HG02642 (cell line): Measurements from ENCODE around the gene MANEAL.

Experiments
- ATAC-seq: cut with Tn5 transposase; IDR thresholded peaks from one replicate; pipeline ENCODE4 v1.9.1; 2021; ENCODE audit warnings: mild to moderate bottlenecking; ENCODE audit not compliant: unreplicated experiment, poor library complexity

Gene MANEAL

GRCh38 chr1:37822906-37823815, 29.5 kb downstream of the MANEAL start:
- ATAC-seq: no peak

GRCh38 chr1:37824001-37824400, 30.4 kb downstream of the MANEAL start:
- ATAC-seq: no peak

- ATAC-seq: no peak
Measured at GRCh38 chr1:37825506-37825905, 31.9 kb downstream of the MANEAL start.

DNA sequence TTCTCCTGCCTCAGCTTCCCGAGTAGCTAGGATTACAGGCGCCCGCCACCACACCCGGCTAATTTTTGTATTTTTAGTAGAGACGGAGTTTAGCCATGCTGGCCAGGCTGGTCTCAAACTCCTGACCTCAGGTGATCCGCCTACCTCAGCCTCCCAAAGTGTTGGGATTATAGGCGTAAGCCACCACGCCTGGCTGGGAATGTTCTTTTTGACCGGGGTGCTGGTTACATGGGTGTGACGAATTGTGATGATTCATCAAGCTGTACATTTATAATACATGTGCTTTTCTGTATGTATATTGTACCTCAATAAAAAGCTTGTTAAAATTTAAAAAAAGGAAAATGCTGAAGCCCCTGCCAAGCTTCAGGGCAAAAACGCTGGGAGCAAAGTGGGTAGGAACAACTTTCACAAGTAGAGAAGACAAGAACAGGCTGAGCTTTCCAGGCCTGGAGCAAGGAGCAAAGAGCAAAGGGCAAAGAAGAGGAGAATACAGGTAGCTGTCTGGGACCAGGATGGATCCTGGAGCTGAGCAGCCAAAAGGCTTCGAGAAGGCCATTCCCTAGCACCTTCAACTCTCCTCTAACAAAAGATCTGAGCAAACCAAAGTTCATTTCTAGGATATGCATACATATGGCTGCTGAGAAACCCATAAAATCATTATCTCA, 34.9 kb downstream of the MANEAL start:
- ATAC-seq: no peak

GRCh38 chr1:37831109-37831508, 37.5 kb downstream of the MANEAL start:
- no peak for ATAC-seq

- no peak for ATAC-seq
Measured at GRCh38 chr1:37831809-37832208, 38.2 kb downstream of the MANEAL start.

- ATAC-seq: no peak
Measured at GRCh38 chr1:37836788-37837187, 43.1 kb downstream of the MANEAL start.

DNA sequence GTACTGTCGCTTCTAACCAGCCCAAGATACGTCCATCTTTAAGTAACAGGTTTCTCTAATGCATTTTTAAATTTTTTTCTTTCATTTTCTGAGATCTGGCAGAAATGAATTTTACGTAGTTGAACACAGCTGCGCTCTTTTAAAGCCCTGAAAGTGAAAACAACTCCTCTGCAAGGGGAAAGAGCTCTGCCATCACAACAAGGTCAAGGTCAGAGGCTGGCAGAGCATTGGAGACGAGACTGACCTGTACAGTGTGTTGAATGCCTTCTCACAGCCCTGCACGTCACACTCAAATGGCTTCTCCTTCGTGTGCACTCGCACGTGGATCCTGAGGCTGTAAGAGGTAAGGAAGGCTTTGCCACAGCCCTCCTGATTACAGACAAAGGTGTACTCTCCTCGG, 46.0 kb downstream of the MANEAL start:
- no peak for ATAC-seq

DNA sequence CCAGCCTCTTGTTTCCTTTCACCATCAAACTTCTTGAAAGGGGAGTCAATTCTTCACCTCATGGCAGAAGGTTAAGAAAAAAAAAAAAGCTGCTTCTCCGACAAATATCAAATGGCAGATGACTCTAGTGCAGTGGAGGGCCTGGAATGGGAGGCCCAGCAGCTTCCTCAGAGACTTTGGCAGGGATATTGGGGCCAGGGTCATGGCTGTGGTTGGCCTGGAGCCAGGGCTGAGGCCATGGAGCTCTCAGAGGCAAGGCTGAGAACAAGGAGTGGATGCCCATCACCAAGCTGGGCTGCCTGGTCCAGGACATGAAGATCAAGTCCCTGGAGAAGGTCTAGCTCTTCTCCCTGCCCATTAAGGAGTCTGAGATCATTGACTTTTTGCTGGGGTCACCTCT, 47.1 kb downstream of the MANEAL start:
- ATAC-seq: no peak

- ATAC-seq: no peak
Measured at GRCh38 chr1:37841652-37842051, 48.0 kb downstream of the MANEAL start.

GRCh38 chr1:37844536-37844935, 50.9 kb downstream of the MANEAL start:
- ATAC-seq: no peak

GRCh38 chr1:37845049-37845646, 51.5 kb downstream of the MANEAL start:
- ATAC-seq: no peak

DNA sequence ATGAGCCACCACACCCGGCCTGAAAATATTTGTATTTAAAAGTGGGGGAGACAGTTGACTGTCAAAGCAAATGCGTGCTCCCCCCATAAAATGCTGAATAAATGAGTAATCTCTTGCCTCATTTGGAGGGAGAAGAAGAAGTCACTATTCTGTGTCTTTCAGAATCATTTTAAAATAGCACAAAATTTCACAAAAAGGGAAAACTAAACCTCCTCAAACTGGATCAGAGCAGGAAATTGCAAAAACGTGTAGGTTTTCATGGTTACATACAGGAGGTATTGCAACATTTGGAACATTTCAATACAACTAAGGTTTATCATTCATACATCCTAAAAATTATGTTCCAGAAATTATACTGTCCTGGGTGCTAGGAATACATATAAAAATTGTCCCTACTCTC, 52.1 kb downstream of the MANEAL start:
- ATAC-seq: no peak

DNA sequence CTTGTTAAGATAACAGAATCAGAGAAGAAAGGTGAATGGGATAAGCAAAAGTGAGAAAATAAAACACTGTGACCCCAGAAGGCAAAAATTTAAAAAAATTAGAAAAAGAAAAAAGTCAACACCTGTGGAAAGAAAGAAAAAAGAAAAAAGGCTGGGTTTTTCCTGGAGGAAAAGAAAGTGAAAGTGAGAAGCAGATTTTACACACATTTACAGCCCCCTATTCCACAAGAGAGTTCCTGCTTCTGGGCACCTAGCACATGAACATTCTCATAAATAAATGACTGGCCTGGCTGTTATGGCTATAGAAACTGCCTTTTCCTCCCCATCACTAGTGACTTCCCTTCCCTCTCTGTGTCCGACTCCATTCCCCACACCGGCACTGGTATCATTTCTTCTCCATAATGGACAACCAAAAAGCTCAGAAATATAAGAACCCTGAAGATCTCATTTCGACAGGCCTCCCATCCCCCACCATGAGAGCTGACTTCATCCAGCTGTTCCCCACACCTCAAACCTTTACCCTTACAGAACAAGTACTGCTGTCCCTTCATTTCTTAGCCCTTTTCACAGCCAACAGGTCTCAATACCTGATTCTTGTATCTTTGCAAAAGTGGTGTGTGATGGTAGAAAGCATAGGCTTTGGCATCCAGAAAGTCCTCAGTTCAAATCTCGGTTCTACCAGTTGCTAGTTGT, 53.1 kb downstream of the MANEAL start:
- ATAC-seq: no peak

DNA sequence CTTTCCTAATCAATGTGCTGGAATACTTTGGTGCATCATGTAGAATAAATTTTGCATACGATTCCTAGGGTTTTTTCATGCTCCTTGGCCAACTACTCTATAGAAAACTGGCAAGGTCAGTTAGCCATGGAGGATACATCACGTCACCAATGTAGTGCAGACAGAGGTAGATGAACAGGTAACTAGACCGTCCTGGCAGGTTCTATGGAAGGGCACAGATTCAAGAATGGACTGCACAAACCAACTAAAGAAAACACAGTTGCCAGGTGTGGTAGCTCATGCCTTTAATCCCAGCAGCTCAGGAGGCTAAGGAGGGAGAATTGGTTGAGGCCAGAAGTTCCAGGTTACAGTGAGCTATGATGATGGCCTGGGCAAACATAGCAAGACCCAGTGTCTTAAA, 55.8 kb downstream of the MANEAL start:
- no peak for ATAC-seq

DNA sequence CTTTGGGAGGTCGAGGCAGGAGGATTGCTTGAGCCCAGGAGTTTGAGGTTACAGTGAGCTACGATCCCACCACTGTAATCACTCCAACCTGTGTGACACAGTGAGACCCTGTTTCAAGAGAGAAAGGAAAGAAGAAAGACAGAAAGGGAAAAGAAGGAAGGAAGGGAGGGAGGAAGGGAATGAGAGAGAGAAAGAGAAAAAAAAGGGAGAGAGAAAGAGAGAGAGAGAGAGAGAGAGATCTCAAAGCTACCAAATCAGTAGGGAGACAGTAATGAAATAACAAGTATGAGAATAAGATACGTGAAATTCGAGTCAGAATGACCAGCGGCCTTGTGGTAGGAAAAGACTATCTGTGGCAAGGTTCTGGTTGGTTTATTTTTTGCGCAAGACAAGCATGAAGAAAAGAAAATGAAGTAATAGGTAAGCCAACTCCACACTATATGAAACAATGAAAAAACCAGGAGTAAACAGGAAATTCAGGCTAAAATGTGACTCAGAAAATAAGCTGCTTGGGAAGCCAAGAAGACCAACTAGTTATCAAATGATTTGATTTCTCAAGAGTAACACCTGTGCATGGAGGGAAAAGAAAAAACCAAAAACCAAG, 56.8 kb downstream of the MANEAL start:
- no peak for ATAC-seq
